CD4-positive, alpha-beta T cell treated with Interleukin-6 at 100 ng/mL for 8 hours (primary cell): ENCODE measurements around the gene WDR20.
A peak's percentile ranks its signal among the peaks of the same experiment; 100 is the strongest.
"Not testable (repeated sequence)": the region's sequence is repeated elsewhere in the genome, so short reads cannot be mapped to it uniquely, and the experiment has no call there.

Source experiments
- DNase-seq: peaks from one replicate; pipeline ENCODE4 v3.0.0-alpha.2; 2020; ENCODE audit warnings: mixed read lengths, low spot score

The WDR20 gene

GRCh38 chr14:102134021-102134420, 5.7 kb upstream of the WDR20 start:
- not testable (repeated sequence) for DNase-seq

- DNase-seq = not testable (repeated sequence)
Observed at GRCh38 chr14:102134719-102135118, 5.0 kb upstream of the WDR20 start.

DNA sequence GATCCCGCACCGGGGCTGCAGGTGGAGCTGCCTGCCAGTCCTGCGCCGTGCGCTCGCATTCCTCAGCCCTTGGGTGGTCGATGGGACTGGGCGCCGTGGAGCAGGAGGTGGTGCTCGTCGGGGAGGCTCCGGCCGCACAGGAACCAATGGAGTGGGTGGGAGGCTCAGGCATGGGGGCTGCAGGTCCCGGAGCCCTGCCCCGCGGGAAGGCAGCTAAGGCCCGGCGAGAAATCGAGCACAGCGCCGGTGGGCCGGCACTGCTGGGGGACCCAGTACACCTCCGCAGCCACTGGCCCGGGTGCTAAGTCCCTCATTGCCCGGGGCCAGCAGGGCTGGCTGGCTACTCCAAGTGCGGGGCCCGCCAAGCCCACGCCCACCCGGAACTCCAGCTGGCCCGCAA, 4.2 kb upstream of the WDR20 start:
- not testable (repeated sequence) for DNase-seq

GRCh38 chr14:102138535-102138934, 1.2 kb upstream of the WDR20 start:
- DNase-seq = no peak

GRCh38 chr14:102138961-102139285, 774 bp upstream of the WDR20 start:
- no peak for DNase-seq

- DNase-seq = peak; percentile 6
Observed at GRCh38 chr14:102140027-102140749, 491 bp downstream of the WDR20 start.

- DNase-seq = no peak
Observed at GRCh38 chr14:102140750-102141145, 1.1 kb downstream of the WDR20 start.

DNA sequence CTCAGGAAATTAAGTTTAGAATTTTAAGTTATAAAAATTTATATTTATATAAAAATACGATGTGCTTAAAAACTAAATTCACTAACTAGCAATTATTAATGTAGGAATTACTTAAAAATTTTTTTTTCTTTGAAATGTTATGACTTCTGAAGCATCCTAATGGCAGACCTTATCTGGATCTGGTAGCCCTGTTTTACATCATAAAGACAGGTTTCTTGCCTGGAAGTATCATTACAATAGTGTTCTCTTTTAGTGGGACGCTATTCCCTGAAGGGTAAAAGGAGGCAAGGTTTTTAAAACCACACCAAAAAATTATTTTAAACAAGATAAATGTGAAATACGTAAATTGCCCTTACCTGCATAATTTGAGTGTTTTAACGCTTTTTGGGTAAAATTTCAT, 2.1 kb downstream of the WDR20 start:
- DNase-seq = no peak

DNA sequence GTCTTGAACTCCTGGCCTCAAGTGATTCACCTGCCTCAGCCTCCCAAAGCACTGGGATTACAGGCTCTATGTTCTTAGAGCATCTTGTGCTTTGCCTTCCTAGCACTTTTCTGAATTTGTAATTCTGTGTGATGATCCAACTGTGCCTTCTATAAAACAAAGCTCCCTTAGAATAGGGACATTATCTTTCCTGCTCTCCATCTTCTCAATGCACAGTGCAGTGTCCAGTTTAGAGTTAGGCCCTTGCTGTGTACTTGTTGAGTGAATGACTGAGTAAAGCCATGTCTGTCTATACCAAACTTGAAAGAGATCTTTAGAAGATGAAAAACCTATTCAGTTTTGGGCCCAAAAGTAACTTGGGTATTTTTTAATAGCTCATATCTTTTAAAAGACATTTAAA, 5.2 kb downstream of the WDR20 start:
- no peak for DNase-seq

GRCh38 chr14:102145395-102145794, 5.7 kb downstream of the WDR20 start:
- DNase-seq = no peak

DNA sequence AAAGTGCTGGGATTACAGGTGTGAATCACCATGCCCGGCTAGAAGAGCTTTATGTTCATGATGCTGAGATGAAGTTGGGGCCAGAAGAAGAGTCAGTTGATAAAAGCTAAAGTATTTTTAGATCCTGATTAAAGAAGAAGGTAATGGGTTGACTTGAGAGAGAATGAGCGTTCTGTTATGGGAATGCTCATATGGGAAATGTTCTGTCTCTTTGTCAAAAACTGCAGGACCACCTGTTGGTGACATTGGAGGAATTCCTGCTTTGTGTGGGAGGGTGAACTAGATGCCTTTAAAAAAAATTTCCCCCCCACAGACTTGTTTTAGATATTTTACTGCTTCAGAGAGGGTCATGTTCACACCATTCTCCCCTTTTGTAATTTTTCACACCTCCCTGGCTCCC, 6.7 kb downstream of the WDR20 start:
- DNase-seq = no peak

DNA sequence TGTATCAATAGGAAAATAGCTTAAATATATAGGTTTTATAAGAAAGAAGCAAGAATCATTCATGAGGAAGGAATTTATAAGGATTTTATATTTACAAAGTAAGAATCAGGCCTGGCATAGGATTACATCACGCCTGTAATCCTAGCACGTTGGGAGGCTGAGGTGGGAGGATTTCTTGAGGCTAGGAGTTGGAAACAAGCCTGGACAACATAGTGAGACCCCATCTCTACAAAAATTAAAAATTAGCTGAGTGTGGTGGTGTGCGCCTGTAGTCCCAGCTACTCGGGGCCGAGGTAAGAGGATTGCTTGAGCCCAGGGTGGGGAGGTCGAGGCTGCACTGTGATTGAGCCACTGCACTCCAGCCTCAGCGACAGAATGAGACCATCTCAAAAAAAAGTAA, 10.4 kb downstream of the WDR20 start:
- DNase-seq = no peak

DNA sequence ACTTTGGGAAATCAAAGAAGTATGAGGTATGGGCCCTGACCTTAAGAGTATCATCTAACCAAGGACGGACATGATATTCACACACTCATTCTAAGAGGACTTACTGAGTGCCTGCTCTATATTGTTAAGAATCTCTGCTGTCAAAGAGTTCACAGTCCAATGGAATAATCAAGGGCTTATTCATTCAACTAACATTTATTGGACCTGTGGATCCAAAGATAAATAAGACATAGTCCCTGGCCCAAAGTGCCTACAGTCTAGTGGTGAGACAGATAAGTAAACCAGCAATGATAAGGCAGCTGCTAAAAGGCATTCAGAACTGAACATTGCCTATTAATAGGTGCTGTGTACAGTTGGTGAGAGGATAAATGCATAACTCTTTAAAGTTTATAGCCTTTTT, 11.0 kb downstream of the WDR20 start:
- DNase-seq = no peak

DNA sequence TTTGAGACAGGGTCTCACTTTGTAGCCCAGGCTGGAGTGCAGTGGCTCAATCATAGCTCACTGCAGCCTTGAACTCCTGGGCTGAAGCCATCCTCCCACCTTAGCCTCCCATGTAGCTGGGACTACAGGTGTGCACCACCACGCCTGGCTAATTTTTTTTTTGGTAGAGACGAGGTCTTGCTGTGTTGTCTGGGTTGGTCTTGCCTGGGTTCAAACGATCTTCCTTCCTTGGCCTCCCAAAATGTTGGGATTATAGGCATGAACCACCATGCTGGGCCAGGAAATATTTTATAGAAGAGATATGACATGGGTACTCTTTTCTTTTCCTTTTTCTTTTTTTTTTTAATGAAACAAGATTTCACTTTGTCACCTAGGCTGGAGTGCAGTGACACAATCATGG, 11.7 kb downstream of the WDR20 start:
- DNase-seq = not testable (repeated sequence)

- DNase-seq = no peak
Observed at GRCh38 chr14:102154121-102154520, 14.4 kb downstream of the WDR20 start.

- DNase-seq = no peak
Observed at GRCh38 chr14:102154821-102155549, 15.3 kb downstream of the WDR20 start.

DNA sequence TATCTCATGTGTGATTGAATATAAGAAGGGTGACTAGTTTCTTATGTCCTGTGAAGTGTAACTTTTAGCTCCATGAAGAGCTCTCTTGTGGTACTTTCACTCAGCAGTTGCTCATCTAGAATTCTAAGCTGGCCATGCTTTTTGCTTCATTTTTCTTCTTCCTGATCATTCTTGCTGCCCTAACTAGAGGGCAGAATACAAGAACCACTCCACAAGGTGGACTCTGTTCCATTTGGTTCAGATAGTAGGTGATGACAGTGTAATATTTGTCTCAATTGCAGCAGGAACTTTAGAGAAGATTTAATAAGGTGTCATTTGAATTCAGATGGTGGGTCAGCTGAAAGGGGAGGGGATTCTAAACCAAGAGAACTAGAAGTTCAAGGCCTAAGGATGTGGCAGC, 17.6 kb downstream of the WDR20 start:
- DNase-seq = no peak

- DNase-seq = no peak
Observed at GRCh38 chr14:102158797-102159196, 19.1 kb downstream of the WDR20 start.

DNA sequence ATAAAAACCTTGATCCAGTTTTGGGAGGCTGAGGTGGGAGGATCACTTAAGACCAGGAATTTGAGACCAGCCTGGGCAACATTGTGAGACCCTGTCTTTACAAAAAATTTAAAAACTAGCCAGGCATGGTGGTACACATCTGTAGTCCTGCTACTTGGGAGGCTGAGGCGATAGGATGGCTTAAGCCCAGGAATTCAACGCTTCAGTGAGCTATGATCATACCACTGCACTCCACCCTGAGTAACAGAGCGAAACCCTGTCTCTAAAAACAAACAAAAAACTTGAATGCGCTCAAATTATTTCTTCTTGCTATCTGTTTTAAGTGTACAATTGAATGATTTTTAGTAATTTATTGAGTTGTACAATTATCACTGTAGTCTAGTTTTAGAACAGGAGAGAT, 20.1 kb downstream of the WDR20 start:
- DNase-seq = no peak

DNA sequence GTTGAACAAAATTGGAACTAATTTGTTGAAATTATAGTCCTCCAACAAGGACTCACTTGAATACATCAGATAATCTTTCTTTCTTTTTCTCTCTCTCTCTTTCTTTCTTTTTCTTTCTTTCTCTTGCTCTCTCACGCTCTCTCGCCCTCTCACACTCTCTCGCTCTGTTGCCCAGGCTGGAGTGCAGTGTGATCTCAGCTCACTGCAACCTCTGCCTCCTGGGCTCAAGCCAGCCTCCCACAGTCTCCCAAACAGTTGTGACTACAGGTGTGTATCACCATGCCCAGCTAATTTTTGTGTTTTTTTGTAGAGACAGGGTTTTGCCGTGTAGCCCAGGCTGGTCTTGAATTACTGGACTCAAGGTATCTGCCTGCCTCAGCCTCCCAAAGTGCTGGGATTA, 22.8 kb downstream of the WDR20 start:
- DNase-seq = no peak

DNA sequence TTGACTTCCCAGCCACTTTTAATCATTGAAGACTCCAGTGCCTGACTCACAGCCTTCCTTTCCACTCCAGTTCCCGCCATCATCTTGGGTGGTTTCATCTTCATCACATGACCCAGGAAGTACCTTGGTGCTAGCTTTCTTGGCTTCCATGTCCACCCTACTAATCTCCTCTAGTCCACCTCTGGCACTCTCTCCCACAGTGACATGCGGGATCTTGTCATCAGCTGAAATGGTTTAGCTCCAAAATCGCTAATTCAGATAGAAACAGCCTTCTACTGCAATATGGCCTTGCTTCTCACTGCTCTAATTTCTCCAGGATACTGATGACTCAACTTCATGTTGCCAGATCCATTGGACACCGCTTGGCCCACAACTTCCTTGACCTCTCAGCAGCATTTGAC, 24.5 kb downstream of the WDR20 start:
- DNase-seq = no peak

- no peak for DNase-seq
Observed at GRCh38 chr14:102164965-102165364, 25.3 kb downstream of the WDR20 start.

DNA sequence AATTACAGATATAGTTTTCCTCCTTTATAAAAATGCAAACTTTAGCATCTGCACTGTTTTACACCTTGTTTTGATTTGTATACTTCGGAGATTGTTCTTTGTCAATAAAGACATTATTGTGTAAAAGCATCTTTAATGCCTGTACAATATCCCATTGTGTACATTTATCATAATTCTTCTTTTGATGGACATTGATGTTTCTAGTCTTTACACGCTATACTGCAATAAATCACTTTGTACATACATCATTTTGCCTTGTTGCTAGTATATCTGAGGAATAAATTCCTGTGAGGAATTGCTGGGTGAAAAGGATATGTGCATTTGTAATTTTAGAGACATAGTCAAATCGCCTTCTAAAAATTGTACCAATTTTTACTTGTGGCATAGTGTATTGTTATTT, 30.4 kb downstream of the WDR20 start:
- no peak for DNase-seq
